ENCODE data around the gene IFI27. TPM values are rescaled to one million over a fixed set of nuclear protein-coding genes. Genes with fewer than 3 reads are reported as not detected.

Gene IFI27
- total and polyA plus RNA-seq, 2 of the 4 experiments (the other 2 are of a cell fraction): under 0.01 to 0.60 TPM

GRCh38 chr14:94104731-94105130, 5.8 kb upstream of the IFI27 start:
- no peak overlapping the region for H3K23ac ChIP-seq (ENCODE audit: low read depth, low read length)
- no peak overlapping the region for H2BK20ac ChIP-seq (ENCODE audit: low read depth, low read length)
- H3K79me1 ChIP-seq (ENCODE audit: low read depth in 1 of 2, low read length in 2 of 2): no peaks in the 10 kb centered on the region; a peak in 1 of 4 replicates
- no peaks in the 10 kb centered on the region for H3K9me3 ChIP-seq (ENCODE audit: control insufficient read depth, insufficient read depth, low read length)
- WGBS, 2 experiments (ENCODE audit: extremely low coverage in 2 of 2, insufficient read length in 1 of 2): 90% methylated on average over 2 of the region's 10 CpGs; no CpG with 5 or more reads in 1 of the 2 experiments
- no peaks in the 10 kb centered on the region for H3K27me3 ChIP-seq (ENCODE audit: control insufficient read depth, insufficient read depth, low read length)
- ATAC-seq (ENCODE audit: low read depth) (no peak), DNase-seq (no peak)
- no peak overlapping the region for H4K5ac ChIP-seq (ENCODE audit: low read depth, low read length)
- H2AK5ac ChIP-seq (ENCODE audit: low read depth, low read length): no peak overlapping the region
- H3K14ac ChIP-seq (replicated peaks; ENCODE audit: low read depth, low read length): no peak overlapping the region
- no peaks in the 10 kb centered on the region; the same call in 1 of the 2 replicates for H3K36me3 ChIP-seq (ENCODE audit: control insufficient read depth, insufficient read depth, low read length)
- no peak overlapping the region for H4K8ac ChIP-seq (ENCODE audit: low read depth in 2 of 2, low read length in 2 of 2)
- no peak overlapping the region for H3K56ac ChIP-seq (ENCODE audit: extremely low read depth, insufficient read depth, low read length)
- 0 out of 2 replicates have a peak, but pooled peaks cover 8% of the 10 kb centered on the region for H4K20me1 ChIP-seq (ENCODE audit: insufficient read depth, low read length)
- H2AFZ ChIP-seq (replicated peaks; ENCODE audit: low read length, poor library complexity): no peak overlapping the region
- H3K4me1 ChIP-seq (ENCODE audit: control insufficient read depth, insufficient read depth, low read length): peaks cover 5% of the 10 kb centered on the region; the same call in 1 of the 2 replicates
- H3K4me3 ChIP-seq (ENCODE audit: insufficient read depth, low read depth, low read length): no peak overlapping the region
- H2BK5ac ChIP-seq (ENCODE audit: low read depth, low read length, poor library complexity, severe bottlenecking): no peak overlapping the region
- no peak overlapping the region for H3K4me2 ChIP-seq (ENCODE audit: low read depth, low read length)
- in situ Hi-C loops (cut with MboI; ENCODE audit: low sequenced_read_pairs): no loop called here
- no peak overlapping the region for H2BK15ac ChIP-seq (ENCODE audit: low read depth, low read length)
- dilution Hi-C loops (cut with HindIII; ENCODE audit: low sequenced_read_pairs, unreplicated experiment): no loop called here
- H3K18ac ChIP-seq (ENCODE audit: low read depth, low read length): no peak overlapping the region
- H3K9me1 ChIP-seq (ENCODE audit: insufficient read depth, low read length): peaks cover 10% of the 10 kb centered on the region
- no peak overlapping the region for H4K91ac ChIP-seq (ENCODE audit: insufficient read depth, low read depth, low read length)
- ChIA-PET POLR2A (ENCODE audit: unreplicated experiment) (no interaction called here), CTCF (no interaction called here)
- no peak for TF ChIP-seq USF2 (IDR thresholded peaks at IDR 0.05; ENCODE audit: low read depth, low read length)
- TF ChIP-seq RFX5 (IDR thresholded peaks at IDR 0.05; ENCODE audit: low read depth, low read length): no peak
- TF ChIP-seq ELK1 (IDR thresholded peaks at IDR 0.05; ENCODE audit: borderline replicate concordance, low read depth, low read length): no peak
- no peak overlapping the region for H3K27ac ChIP-seq (ENCODE audit: insufficient read depth, low read length)
- no peak overlapping the region for H2BK120ac ChIP-seq (ENCODE audit: low read depth, low read length)
- intact Hi-C loops (cut with micrococcal nuclease): no loop called here
- no peak overlapping the region for H2AK9ac ChIP-seq (replicated peaks; ENCODE audit: low read depth, low read length, poor library complexity)
- no peak overlapping the region for H3K4ac ChIP-seq (ENCODE audit: low read depth, low read length)
- H3K9ac ChIP-seq (ENCODE audit: low read depth, low read length): no peak overlapping the region
- no TSS peak for BruUV-seq (replicated peaks)

All from IMR-90 (cell line).